GM19452 (cell line): ENCODE data around the gene LAYN.

ENCODE experiments used
- ATAC-seq: cut with Tn5 transposase; IDR thresholded peaks from one replicate; pipeline ENCODE4 v1.9.1; 2021; ENCODE audit not compliant: unreplicated experiment

LAYN gene

GRCh38 chr11:111592491-111592890 lies 52.0 kb downstream of the LAYN start:
- no peak for ATAC-seq

GRCh38 chr11:111596319-111596718 lies 55.8 kb downstream of the LAYN start:
- ATAC-seq = no peak

GRCh38 chr11:111598148-111598547 lies 57.6 kb downstream of the LAYN start:
- no peak for ATAC-seq

GRCh38 chr11:111598559-111598958 lies 58.0 kb downstream of the LAYN start:
- no peak for ATAC-seq

GRCh38 chr11:111601636-111601978 lies 61.1 kb downstream of the LAYN start:
- ATAC-seq = peak; percentile 4

DNA sequence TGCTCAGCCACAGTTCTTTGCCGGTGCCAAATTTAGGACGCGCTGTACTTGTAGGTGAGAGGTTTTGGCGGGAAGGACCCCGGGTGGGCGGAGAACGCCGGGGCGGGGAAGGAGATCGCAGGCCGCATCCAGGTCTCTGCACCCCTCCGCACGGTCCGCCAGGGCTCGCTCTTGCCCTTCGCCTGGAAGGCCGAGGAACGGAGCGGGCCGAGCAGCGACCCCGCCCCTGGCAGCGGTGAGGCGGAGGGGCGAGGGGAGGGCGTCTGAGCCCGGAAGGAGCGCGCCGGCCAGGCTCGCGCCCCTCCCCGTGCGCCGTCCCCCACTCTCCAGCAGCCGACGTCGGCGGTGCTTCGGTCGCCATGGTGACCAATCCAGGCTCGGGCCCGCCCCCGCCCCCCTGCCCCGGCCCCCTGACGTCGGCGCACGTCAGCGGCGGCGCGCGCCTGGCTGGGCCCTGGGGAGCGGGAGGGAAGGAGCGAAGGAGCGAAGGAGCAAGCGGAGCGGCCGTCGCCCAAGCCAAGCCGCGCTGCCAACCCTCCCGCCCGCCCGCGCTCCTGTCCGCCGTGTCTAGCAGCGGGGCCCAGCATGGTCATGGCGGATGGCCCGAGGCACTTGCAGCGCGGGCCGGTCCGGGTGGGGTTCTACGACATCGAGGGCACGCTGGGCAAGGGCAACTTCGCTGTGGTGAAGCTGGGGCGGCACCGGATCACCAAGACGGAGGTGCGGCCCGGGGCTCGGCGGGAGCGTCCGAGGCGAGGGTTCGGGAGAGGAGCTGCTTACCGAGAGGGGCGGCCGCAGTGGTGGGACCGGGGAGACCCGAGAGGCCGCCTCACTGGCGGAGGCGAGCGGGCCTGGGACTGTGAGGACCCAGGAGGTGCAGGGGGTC lies 61.7 kb downstream of the LAYN start, which contains the start of gene SIK2:
TSS of gene SIK2 (plus strand) at position 471 of the 886 bp plus-strand sequence. CDS start at position 586, 115 bp downstream.
- peak; percentile 90 for ATAC-seq

DNA sequence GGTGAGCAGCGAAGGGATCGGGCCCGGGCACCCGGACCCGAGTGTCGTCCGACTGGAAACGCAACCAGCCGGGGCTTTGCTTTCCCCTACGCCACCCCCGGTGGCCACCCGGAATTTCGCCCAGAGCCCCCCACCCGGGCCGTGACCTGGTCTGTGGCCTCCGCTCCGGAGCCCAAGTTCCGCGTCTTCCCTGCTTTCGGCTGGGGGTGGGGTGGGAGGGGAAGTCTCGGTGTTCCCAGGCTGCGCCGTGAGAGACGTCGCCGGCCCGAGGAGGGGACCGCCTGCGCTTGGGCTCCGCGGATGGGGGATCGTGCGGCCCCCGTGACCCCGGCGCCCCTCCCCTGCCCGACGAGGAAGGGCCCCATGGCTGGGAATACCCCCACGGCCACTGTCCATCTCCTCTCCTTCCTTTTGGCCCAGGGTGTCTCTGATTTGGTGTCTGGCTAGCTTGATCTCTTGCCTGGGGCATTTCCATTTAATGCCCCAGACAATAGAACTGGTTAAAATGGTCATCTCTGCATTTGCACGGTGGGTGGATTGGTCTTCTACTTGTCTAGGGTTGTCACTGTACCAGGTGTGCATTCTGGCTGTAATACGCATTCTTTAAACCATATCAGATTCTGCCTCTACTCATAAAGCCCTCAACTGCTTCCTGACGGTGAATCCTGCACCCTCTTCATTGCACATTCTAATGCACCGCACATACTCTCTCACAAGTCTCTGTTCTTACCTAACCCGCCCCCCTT lies 62.5 kb downstream of the LAYN start:
- no peak for ATAC-seq

DNA sequence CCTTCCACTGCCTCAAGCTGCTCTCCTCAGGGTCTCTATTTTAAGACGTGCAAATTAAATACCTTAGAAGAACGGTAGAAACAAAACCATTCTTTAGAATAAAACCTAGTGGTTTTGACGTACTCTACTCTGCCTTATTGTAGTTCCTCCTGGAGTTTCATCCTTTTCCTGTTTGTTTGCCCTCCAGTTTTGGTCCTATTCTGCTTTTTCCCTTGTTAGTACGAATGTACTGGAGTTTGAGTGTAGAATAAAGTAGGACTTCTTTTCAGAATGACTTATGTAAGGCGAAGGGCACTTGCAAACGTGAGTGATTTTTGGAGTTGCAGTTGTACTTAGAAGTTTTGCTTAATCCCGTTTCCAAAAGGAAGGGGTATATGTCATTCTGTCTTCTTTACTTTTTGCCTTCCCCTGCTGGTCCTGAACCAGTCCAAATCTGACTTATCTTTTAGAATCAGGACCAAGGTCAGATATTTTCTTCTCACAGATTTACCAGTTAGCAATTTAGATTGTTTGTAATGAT lies 63.2 kb downstream of the LAYN start:
- ATAC-seq = no peak

DNA sequence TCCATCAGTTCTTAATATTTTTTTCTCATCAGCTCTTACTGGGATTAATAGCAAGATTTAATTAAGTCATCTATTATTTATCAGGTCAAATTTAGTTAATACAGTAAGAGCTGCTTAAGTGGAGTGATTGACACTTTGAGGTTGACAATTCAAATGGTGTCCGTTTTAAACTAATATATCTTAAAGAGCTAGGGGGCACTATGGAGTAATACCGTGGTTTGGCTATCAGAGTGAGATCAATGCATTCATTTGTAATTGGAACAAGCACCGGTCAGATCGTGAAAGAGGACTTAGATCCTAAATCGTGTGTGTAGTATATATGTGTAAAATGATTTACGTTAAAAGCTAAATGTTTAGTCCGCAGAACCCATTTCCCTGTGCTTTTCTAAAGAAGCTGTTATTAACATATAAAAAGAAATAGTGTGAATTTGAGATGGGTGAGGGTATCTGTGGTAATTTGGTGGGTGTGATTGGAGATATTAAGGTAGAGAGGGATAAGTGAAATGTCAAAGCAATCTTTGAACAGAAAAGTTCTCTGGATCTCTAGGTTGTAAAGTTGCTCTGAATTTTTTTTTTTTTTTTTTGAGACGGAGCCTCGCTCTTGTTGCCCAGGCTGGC lies 64.0 kb downstream of the LAYN start:
- ATAC-seq = no peak

GRCh38 chr11:111605681-111606080 lies 65.2 kb downstream of the LAYN start:
- no peak for ATAC-seq

- no peak for ATAC-seq
Observed at GRCh38 chr11:111606986-111607385, 66.5 kb downstream of the LAYN start.

- ATAC-seq = no peak
Observed at GRCh38 chr11:111607751-111608150, 67.2 kb downstream of the LAYN start.
